Endothelial cell of umbilical vein (primary cell): ENCODE data around the gene ZFR. TPM values are rescaled to one million over a fixed set of nuclear protein-coding genes. Genes with fewer than 3 reads are reported as not detected.
"Not testable (repeated sequence)": the region's sequence is repeated elsewhere in the genome, so short reads cannot be mapped to it uniquely, and the experiment has no call there.

Experiments used
- BruUV-seq: library from RNA; stranded (reverse); fragments of 400-500 nt; replicated peaks from 2 replicates; lab custom pipeline; 2021; lab: Mats Ljungman, UMichigan
- CTCF ChIA-PET: fragments of 300-600, 350-600 bp; sonication (Branson Sonifier 250); formaldehyde crosslinking; loops from one replicate; lab custom pipeline; 2021; ENCODE audit warnings: antibody characterized with exemption, inconsistent platforms; lab: Charles Lee
- POLR2A ChIA-PET: fragments of 300-600, 350-600 bp; sonication (Branson Sonifier 250); formaldehyde crosslinking; loops from one replicate; lab custom pipeline; 2021; ENCODE audit warnings: antibody characterized with exemption, inconsistent platforms; lab: Charles Lee
- DNase-seq: peaks from one replicate; pipeline ENCODE4 v3.0.0-alpha.2; 2011; ENCODE audit warnings: low read depth, low spot score
- FAIRE-seq: peaks from 2 replicates; lab custom pipeline; 2011; peaks lifted over from hg19 to GRCh38; lab: Jason Lieb, UNC
- H2AFZ ChIP-seq: 2 replicates; pipeline ENCODE4 v1.6.0; 2012; ENCODE audit warnings: low read depth, low read length, control low read depth, inconsistent platforms
- H3K27ac ChIP-seq: 2 replicates; pipeline ENCODE4 v1.5.1; 2011; ENCODE audit warnings: low read depth, mild to moderate bottlenecking, control low read depth, low read length, moderate library complexity; ENCODE audit not compliant: insufficient read depth
- H3K27me3 ChIP-seq, 2 experiments: 2 replicates each; pipeline versions ENCODE4 v1.6.0 to v1.6.1; 2011; ENCODE audit warnings: low read length in 2 of 2, mixed read lengths in 1 of 2; ENCODE audit not compliant: control insufficient read depth in 2 of 2, insufficient read depth in 2 of 2
- H3K36me3 ChIP-seq, 2 experiments: 2 replicates in 1 of 2; 3 replicates in 1 of 2; pipeline ENCODE4 v1.5.1; 2011; ENCODE audit warnings: low read length in 2 of 2, mild to moderate bottlenecking in 1 of 2, moderate library complexity in 1 of 2; ENCODE audit not compliant: control insufficient read depth in 2 of 2, insufficient read depth in 2 of 2; ENCODE audit errors: extremely low read depth in 1 of 2
- H3K4me1 ChIP-seq: 3 replicates; pipeline ENCODE4 v1.5.1; 2011; ENCODE audit warnings: mild to moderate bottlenecking, low read length; ENCODE audit not compliant: control insufficient read depth, insufficient read depth; ENCODE audit errors: extremely low read depth
- H3K4me2 ChIP-seq: 2 replicates; pipeline ENCODE4 v1.6.1; 2011; ENCODE audit warnings: low read length, control low read depth, mixed read lengths; ENCODE audit not compliant: insufficient read depth
- H3K4me3 ChIP-seq, 3 experiments: fragments of 200-600 bp in 1 of 3; sonication (generic), shearing (Covaris generic) in 1 of 3; replicated peaks in 1 of 3; 2 replicates each; pipeline ENCODE4 v1.5.1; 2011 to 2016; ENCODE audit warnings: control low read depth in 3 of 3, low read length in 3 of 3, mild to moderate bottlenecking in 2 of 3, inconsistent platforms in 1 of 3, low read depth in 1 of 3, moderate library complexity in 1 of 3; ENCODE audit not compliant: insufficient read depth in 1 of 3
- H3K79me2 ChIP-seq: 2 replicates; pipeline ENCODE4 v1.6.0; 2012; ENCODE audit warnings: low read length, inconsistent platforms; ENCODE audit not compliant: control insufficient read depth, insufficient read depth
- H3K9ac ChIP-seq: replicated peaks from 2 replicates; pipeline ENCODE3; 2011; ENCODE audit warnings: low read length, control low read depth; ENCODE audit not compliant: insufficient read depth; ENCODE audit errors: extremely low read depth
- H3K9me1 ChIP-seq: replicated peaks from 3 replicates; pipeline ENCODE4 v1.6.0; 2011; ENCODE audit warnings: mild to moderate bottlenecking, low read length; ENCODE audit not compliant: control insufficient read depth, insufficient read depth; ENCODE audit errors: extremely low read depth
- H3K9me3 ChIP-seq: replicated peaks from 2 replicates; pipeline ENCODE4 v1.5.1; 2012; ENCODE audit warnings: low read length, inconsistent platforms; ENCODE audit not compliant: control insufficient read depth, insufficient read depth
- H4K20me1 ChIP-seq: replicated peaks from 2 replicates; pipeline ENCODE3; 2011; ENCODE audit warnings: mild to moderate bottlenecking, low read length; ENCODE audit not compliant: control insufficient read depth, insufficient read depth; ENCODE audit errors: extremely low read depth
- CTCF ChIP-seq, 2 donors: IDR thresholded peaks; 1 replicate in 1 of 2; 2 replicates in 1 of 2; pipeline ENCODE4 v1.5.1; 2011; ENCODE audit warnings: low read length in 2 of 2, mild to moderate bottlenecking in 2 of 2, moderate library complexity in 2 of 2, control low read depth in 1 of 2, inconsistent platforms in 1 of 2, low read depth in 1 of 2; ENCODE audit not compliant: insufficient read depth in 1 of 2; ENCODE audit errors: extremely low read depth in 1 of 2
- EZH2 ChIP-seq: IDR thresholded peaks from 2 replicates; pipeline ENCODE4 v1.6.1; 2012; ENCODE audit warnings: borderline replicate concordance, low read depth, mild to moderate bottlenecking, moderate library complexity, low read length, inconsistent platforms; ENCODE audit not compliant: severe bottlenecking
- FOS ChIP-seq: IDR thresholded peaks from 2 replicates; pipeline ENCODE4 v1.6.1; 2011; ENCODE audit warnings: mild to moderate bottlenecking, low read length, moderate library complexity, borderline replicate concordance; ENCODE audit not compliant: insufficient read depth
- GATA2 ChIP-seq: IDR thresholded peaks from 2 replicates; pipeline ENCODE4 v1.7.0; 2011; ENCODE audit warnings: low read depth, mild to moderate bottlenecking, moderate library complexity, mixed read lengths, low read length; ENCODE audit not compliant: insufficient read length, insufficient read depth
- JUN ChIP-seq: IDR thresholded peaks from 2 replicates; pipeline ENCODE4 v1.6.1; 2011; ENCODE audit warnings: borderline replicate concordance, low read depth; ENCODE audit not compliant: insufficient read length, insufficient read depth
- MAX ChIP-seq: IDR thresholded peaks from 2 replicates; pipeline ENCODE4 v1.6.1; 2011; ENCODE audit not compliant: insufficient read depth, insufficient read length
- MYC ChIP-seq: IDR thresholded peaks from one replicate; pipeline ENCODE4 v1.6.1; 2011; ENCODE audit warnings: mild to moderate bottlenecking, low read depth, low read length
- POLR2A ChIP-seq: IDR thresholded peaks from 2 replicates; pipeline ENCODE4 v1.6.1; 2012; ENCODE audit warnings: low read depth, mild to moderate bottlenecking, control low read depth, low read length
- POLR2AphosphoS5 ChIP-seq: IDR thresholded peaks from 2 replicates; pipeline ENCODE4 v1.6.1; 2012; ENCODE audit warnings: low read depth, mild to moderate bottlenecking, control low read depth, low read length, moderate library complexity; ENCODE audit not compliant: insufficient read depth
- dilution Hi-C: fragments of 300-500 bp; cut with MboI; formaldehyde crosslinking; loops from one replicate; pipeline ENCODE4 v1.15.0; 2019; ENCODE audit warnings: low sequenced_read_pairs; ENCODE audit not compliant: extremely low pct_ligation_motif_present
- intact Hi-C: fragments of 100-400 bp; cut with micrococcal nuclease; formaldehyde crosslinking; loops from one replicate; pipeline ENCODE4 v1.10.0; 2022
- polyA plus RNA-seq, 4 experiments: library from polyadenylated mRNA; depleted of rRNA in 3 of 4; stranded (reverse) in 3 of 4; unstranded in 1 of 4; fragments of >200 nt; gene quantifications; 2 replicates each; pipeline versions ENCODE4 v1.2.1 to v1.2.3, GENCODE V29; 2011 to 2012; ENCODE audit warnings: missing spikeins in 1 of 4
- total RNA-seq: library from RNA; stranded (reverse); gene quantifications from 2 replicates; pipeline ENCODE4 v1.2.3, GENCODE V29; 2021

Gene ZFR
- total and polyA plus RNA-seq, 2 donors (not counting 3 experiments of a cell fraction or from before 2014, with no cell fraction given), result 60.1 to 79.4 TPM

GRCh38 chr5:32453916-32454315, 9.4 kb upstream of the ZFR start:
- Histone ChIP-seq H3K36me3 (no peaks in the 10 kb centered on the region), H3K9ac (no peak overlapping the region), H3K27ac (no peak overlapping the region), H3K27me3 (peaks cover 16 to 19% of the 10 kb centered on the region in 2 experiments), H3K4me1 (no peaks in the 10 kb centered on the region), H3K9me1 (no peaks in the 10 kb centered on the region), H4K20me1 (no peaks in the 10 kb centered on the region), H3K79me2 (no peaks in the 10 kb centered on the region), H3K9me3 (no peaks in the 10 kb centered on the region), H3K4me3 (no peak overlapping the region), H2AFZ (no peak overlapping the region), H3K4me2 (no peak overlapping the region)
- DNase-seq (no peak), FAIRE-seq (no peak)
- no peak for TF ChIP-seq MAX
- TF ChIP-seq POLR2AphosphoS5, result no peak
- no peak for TF ChIP-seq JUN
- TF ChIP-seq CTCF (IDR thresholded peaks at IDR 0.05; ENCODE audit: extremely low read depth in 1 of 2, insufficient read depth in 1 of 2, low read depth in 1 of 2, low read length in 2 of 2), result no peak
- no peak for TF ChIP-seq GATA2
- no peak for TF ChIP-seq MYC
- no peak for TF ChIP-seq FOS
- TF ChIP-seq EZH2, result no peak
- TF ChIP-seq POLR2A, result no peak
- intact Hi-C loops, result no loop called here
- dilution Hi-C loops, result no loop called here
- no TSS peak for BruUV-seq
- ChIA-PET CTCF (no interaction called here), POLR2A (no interaction called here)

GRCh38 chr5:32452316-32452715, 7.8 kb upstream of the ZFR start:
- intact Hi-C loops, dilution Hi-C loops: not testable (repeated sequence)

More at GRCh38 chr5:32452316-32452715, 7.8 kb upstream of the ZFR start:
- H3K4me2 ChIP-seq, H3K9me3 ChIP-seq, POLR2A ChIA-PET, H3K9ac ChIP-seq, H3K9me1 ChIP-seq, BruUV-seq, H2AFZ ChIP-seq, H3K36me3 ChIP-seq, H3K27ac ChIP-seq, H4K20me1 ChIP-seq, FAIRE-seq, H3K4me3 ChIP-seq, H3K4me1 ChIP-seq, H3K79me2 ChIP-seq, DNase-seq: not testable (repeated sequence)
- H3K27me3 ChIP-seq, result peaks cover 15% of the 10 kb centered on the region in 2 experiments
- CTCF ChIA-PET, result interaction anchor here (1.7 kb wide), 1 partner anchor 160 kb away, joined by 3 read pairs; no protein-coding TSS in a partner anchor
